ENCODE data around the gene CLMN. TPM values are rescaled to one million over a fixed set of nuclear protein-coding genes. Genes with fewer than 3 reads are reported as not detected.
A peak's percentile ranks its signal among the peaks of the same experiment; 100 is the strongest.

CLMN gene
- total and polyA plus RNA-seq, 2 experiments from 2014 or later: 0.11 to 0.53 TPM

DNA sequence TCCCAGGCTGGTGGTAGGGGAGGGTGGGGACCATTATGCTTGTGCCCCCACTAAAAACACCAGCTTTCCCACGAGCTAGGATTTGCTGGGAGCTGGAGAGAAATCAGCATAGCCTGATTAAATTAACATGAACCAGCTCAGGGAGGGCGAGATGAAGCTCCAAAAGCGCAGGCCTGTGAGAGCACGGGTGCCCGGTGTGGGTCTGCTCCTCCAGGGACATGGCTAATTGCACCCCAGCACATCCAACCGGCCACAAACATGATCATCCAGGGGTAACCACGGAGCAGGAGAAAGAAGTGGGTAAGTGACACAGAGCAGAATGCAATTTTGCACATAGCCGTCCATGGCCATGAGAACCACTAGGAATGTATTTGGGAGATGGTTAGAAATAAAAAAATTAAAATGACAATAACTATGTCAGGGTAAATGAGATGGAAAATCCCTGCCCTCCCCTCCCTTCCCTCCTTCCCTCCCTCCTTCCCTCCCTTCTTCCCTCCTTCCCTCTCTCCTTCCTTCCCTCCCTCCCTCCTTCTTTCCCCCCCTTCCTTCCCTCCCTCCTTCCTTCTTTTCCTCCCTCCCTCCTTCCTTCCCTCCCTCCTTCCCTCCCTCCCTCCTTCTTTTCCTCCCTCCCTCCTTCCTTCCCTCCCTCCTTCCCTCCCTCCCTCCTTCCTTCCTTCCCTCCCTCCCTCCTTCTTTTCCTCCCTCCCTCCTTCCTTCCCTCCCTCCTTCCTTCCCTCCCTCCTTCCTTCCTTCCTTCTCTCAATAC is 26.9 kb downstream of the CLMN start:
- H4K20me1 ChIP-seq (ENCODE audit: insufficient read depth): no peaks in the 10 kb centered on the region
- H3K4me3 ChIP-seq: no peak overlapping the region
- WGBS, 2 experiments (ENCODE audit: low coverage in 1 of 2, low lambda C conversion rate in 2 of 2, missing lambda C conversion rate in 2 of 2): 85 to 86% methylated on average over 8 of the region's 8 CpGs
- no peaks in the 10 kb centered on the region for H3K36me3 ChIP-seq (ENCODE audit: low read depth)
- H3K79me2 ChIP-seq (ENCODE audit: insufficient read depth): no peaks in the 10 kb centered on the region
- H3K27me3 ChIP-seq (replicated peaks; ENCODE audit: insufficient read depth): 0 out of 2 replicates have a peak, but pooled peaks cover 6% of the 10 kb centered on the region
- no peaks in the 10 kb centered on the region for H3F3A ChIP-seq (ENCODE audit: insufficient read depth)
- no peaks in the 10 kb centered on the region for H3K9me2 ChIP-seq (ENCODE audit: insufficient read depth)
- no peak overlapping the region for H3K27ac ChIP-seq
- H3K9me3 ChIP-seq (ENCODE audit: low read depth): no peaks in the 10 kb centered on the region
- no peak overlapping the region for H2AFZ ChIP-seq
- no peak for DNase-seq
- no peaks in the 10 kb centered on the region for H3K4me1 ChIP-seq (ENCODE audit: insufficient read depth)
- TF ChIP-seq EZH2phosphoT487 (IDR thresholded peaks at IDR 0.05; ENCODE audit: insufficient read depth, low read depth): no peak
- no peak overlapping the region for H3K9ac ChIP-seq
- H3K4me2 ChIP-seq (ENCODE audit: unreplicated experiment): no peak overlapping the region
- in situ Hi-C loops (cut with MboI): no loop called here

- Histone ChIP-seq H3K9me2 (ENCODE audit: insufficient read depth) (no peaks in the 10 kb centered on the region), H3K79me2 (ENCODE audit: insufficient read depth) (no peaks in the 10 kb centered on the region), H4K20me1 (ENCODE audit: insufficient read depth) (no peaks in the 10 kb centered on the region), H3K4me1 (ENCODE audit: insufficient read depth) (no peaks in the 10 kb centered on the region), H3K27me3 (replicated peaks; ENCODE audit: insufficient read depth) (0 out of 2 replicates have a peak, but pooled peaks cover 6% of the 10 kb centered on the region), H3K9me3 (ENCODE audit: low read depth) (no peaks in the 10 kb centered on the region), H3K9ac (no peak overlapping the region), H3K4me2 (ENCODE audit: unreplicated experiment) (no peak overlapping the region), H3K4me3 (no peak overlapping the region), H3F3A (ENCODE audit: insufficient read depth) (no peaks in the 10 kb centered on the region), H3K27ac (no peak overlapping the region), H3K36me3 (ENCODE audit: low read depth) (no peaks in the 10 kb centered on the region), H2AFZ (no peak overlapping the region)
- no peak for TF ChIP-seq EZH2phosphoT487 (IDR thresholded peaks at IDR 0.05; ENCODE audit: insufficient read depth, low read depth)
- TF ChIP-seq EZH2 (IDR thresholded peaks at IDR 0.05; ENCODE audit: insufficient read depth, poor library complexity, severe bottlenecking): no peak
- DNase-seq: peak; percentile 55
- WGBS, 2 experiments (ENCODE audit: low coverage in 1 of 2, low lambda C conversion rate in 2 of 2, missing lambda C conversion rate in 2 of 2): 20 to 23% methylated on average over 6 of the region's 6 CpGs
- in situ Hi-C loops (cut with MboI): no loop called here
These were observed 27.7 kb downstream of the CLMN start for GRCh38 chr14:95291859-95292542.

DNA sequence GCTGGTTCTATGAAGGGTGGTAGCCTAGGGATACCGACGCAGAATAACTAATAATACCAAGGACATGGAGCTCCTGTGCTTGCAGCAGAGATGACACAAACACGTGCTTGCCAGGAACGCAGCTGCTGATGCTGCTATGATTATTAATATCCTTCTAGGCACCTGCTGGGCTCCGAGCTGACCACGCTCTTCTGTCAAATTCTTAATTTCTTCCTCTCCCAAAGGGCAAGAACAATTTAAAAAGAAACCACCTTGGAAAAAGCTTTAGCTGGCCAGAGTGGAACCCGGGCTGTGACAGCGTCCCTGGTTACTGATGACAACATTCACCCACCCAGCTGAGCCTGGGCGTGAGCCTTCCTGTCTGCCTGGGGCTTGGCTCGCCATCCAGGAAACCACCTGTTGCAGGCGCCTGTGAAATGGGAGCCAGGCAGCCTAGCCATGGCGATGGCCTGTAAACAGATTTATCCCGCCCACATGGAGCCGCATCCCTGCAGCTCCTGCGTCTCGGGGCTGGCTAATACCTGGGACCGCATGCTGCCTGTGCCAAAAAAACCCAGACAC is 28.8 kb downstream of the CLMN start:
- no peaks in the 10 kb centered on the region for H4K20me1 ChIP-seq (ENCODE audit: insufficient read depth)
- 40 to 45% methylated on average over 17 of the region's 17 CpGs for WGBS, 2 experiments (ENCODE audit: low coverage in 1 of 2, low lambda C conversion rate in 2 of 2, missing lambda C conversion rate in 2 of 2)
- no peaks in the 10 kb centered on the region for H3K9me3 ChIP-seq (ENCODE audit: low read depth)
- 0 out of 2 replicates have a peak, but pooled peaks cover 6% of the 10 kb centered on the region for H3K27me3 ChIP-seq (replicated peaks; ENCODE audit: insufficient read depth)
- in situ Hi-C loops (cut with MboI): no loop called here
- no peaks in the 10 kb centered on the region for H3K36me3 ChIP-seq (ENCODE audit: low read depth)
- no peak overlapping the region for H3K4me3 ChIP-seq
- DNase-seq: no peak
- H3F3A ChIP-seq (ENCODE audit: insufficient read depth): no peaks in the 10 kb centered on the region
- TF ChIP-seq EZH2 (IDR thresholded peaks at IDR 0.05; ENCODE audit: insufficient read depth, poor library complexity, severe bottlenecking): no peak
- H2AFZ ChIP-seq: no peak overlapping the region
- H3K9me2 ChIP-seq (ENCODE audit: insufficient read depth): no peaks in the 10 kb centered on the region
- H3K4me2 ChIP-seq (ENCODE audit: unreplicated experiment): no peak overlapping the region
- H3K4me1 ChIP-seq (ENCODE audit: insufficient read depth): no peaks in the 10 kb centered on the region
- H3K79me2 ChIP-seq (ENCODE audit: insufficient read depth): no peaks in the 10 kb centered on the region
- H3K27ac ChIP-seq: no peak overlapping the region
- no peak overlapping the region for H3K9ac ChIP-seq

DNA sequence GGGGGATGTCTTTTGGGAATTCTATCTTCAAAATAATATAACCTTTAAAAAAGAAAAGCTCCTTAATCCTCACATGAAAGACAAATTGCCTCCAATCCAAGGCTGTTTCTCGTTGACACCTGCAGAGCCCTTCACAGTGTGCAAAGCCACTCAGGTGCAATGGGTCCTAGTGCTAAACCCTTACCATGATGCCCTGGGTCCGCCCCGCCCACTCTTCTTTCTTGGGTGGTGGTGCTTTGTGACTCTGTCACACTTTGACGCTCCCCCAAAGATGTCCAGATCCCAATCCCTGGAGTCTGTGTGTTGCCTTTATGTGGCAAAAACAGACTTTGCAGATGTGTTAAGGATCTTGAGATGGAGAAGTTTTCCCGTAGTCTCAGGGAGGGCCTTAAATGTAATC is 29.7 kb downstream of the CLMN start:
- H2AFZ ChIP-seq: no peak overlapping the region
- DNase-seq: no peak
- no peak overlapping the region for H3K9ac ChIP-seq
- H3K9me2 ChIP-seq (ENCODE audit: insufficient read depth): no peaks in the 10 kb centered on the region
- H3K4me1 ChIP-seq (ENCODE audit: insufficient read depth): no peaks in the 10 kb centered on the region
- no peaks in the 10 kb centered on the region for H4K20me1 ChIP-seq (ENCODE audit: insufficient read depth)
- in situ Hi-C loops (cut with MboI): no loop called here
- no peaks in the 10 kb centered on the region for H3K9me3 ChIP-seq (ENCODE audit: low read depth)
- no peak overlapping the region for H3K4me2 ChIP-seq (ENCODE audit: unreplicated experiment)
- 0 out of 2 replicates have a peak, but pooled peaks cover 6% of the 10 kb centered on the region for H3K27me3 ChIP-seq (replicated peaks; ENCODE audit: insufficient read depth)
- TF ChIP-seq EZH2phosphoT487 (IDR thresholded peaks at IDR 0.05; ENCODE audit: insufficient read depth, low read depth) (no peak), EZH2 (IDR thresholded peaks at IDR 0.05; ENCODE audit: insufficient read depth, poor library complexity, severe bottlenecking) (no peak)
- no peaks in the 10 kb centered on the region for H3F3A ChIP-seq (ENCODE audit: insufficient read depth)
- H3K4me3 ChIP-seq: no peak overlapping the region
- WGBS, 2 experiments (ENCODE audit: low coverage in 1 of 2, low lambda C conversion rate in 2 of 2, missing lambda C conversion rate in 2 of 2): 85% methylated on average over 5 of the region's 5 CpGs
- H3K36me3 ChIP-seq (ENCODE audit: low read depth): no peaks in the 10 kb centered on the region
- no peaks in the 10 kb centered on the region for H3K79me2 ChIP-seq (ENCODE audit: insufficient read depth)
- no peak overlapping the region for H3K27ac ChIP-seq

Data from GM23248 (cell line).